Cardiac fibroblast (primary cell): Measurements from ENCODE around the gene GYS2.
"Not testable (repeated sequence)": the region's sequence is repeated elsewhere in the genome, so short reads cannot be mapped to it uniquely, and the experiment has no call there.

ENCODE experiments used
- DNase-seq, 2 donors: peaks; one replicate each; pipeline versions ENCODE4 v3.0.0 to v3.0.0-alpha.2; 2010; ENCODE audit warnings: low read depth in 2 of 2
- H3K4me3 ChIP-seq, 2 donors: replicated peaks in 1 of 2; 1 replicate in 1 of 2; 2 replicates in 1 of 2; pipeline ENCODE4 v1.5.1; 2011; ENCODE audit warnings: low read depth in 2 of 2, low read length in 2 of 2, mild to moderate bottlenecking in 2 of 2, moderate library complexity in 1 of 2
- CTCF ChIP-seq: IDR thresholded peaks from one replicate; pipeline ENCODE4 v1.5.1; 2011; ENCODE audit warnings: low read depth, mild to moderate bottlenecking, low read length, inconsistent platforms

The GYS2 gene

GRCh38 chr12:21607701-21608100 is 3.1 kb upstream of the GYS2 start:
- peak; percentile 50 to 63 for DNase-seq
- peak; percentile 28 for TF ChIP-seq CTCF
- H3K4me3 ChIP-seq: no peak overlapping the region

GRCh38 chr12:21606175-21606574 is 1.5 kb upstream of the GYS2 start:
- TF ChIP-seq CTCF: no peak
- DNase-seq: no peak
- no peak overlapping the region for H3K4me3 ChIP-seq

GRCh38 chr12:21602774-21603173 is 1.9 kb downstream of the GYS2 start:
- no peak overlapping the region for H3K4me3 ChIP-seq
- DNase-seq: no peak
- TF ChIP-seq CTCF: no peak

GRCh38 chr12:21600196-21600595 is 4.5 kb downstream of the GYS2 start:
- no peak for DNase-seq
- TF ChIP-seq CTCF: no peak
- no peak overlapping the region for H3K4me3 ChIP-seq

- no peak for TF ChIP-seq CTCF
- H3K4me3 ChIP-seq: no peak overlapping the region
- DNase-seq: no peak
Observed at GRCh38 chr12:21599143-21599999, 5.3 kb downstream of the GYS2 start.

GRCh38 chr12:21598651-21599050 is 6.0 kb downstream of the GYS2 start:
- H3K4me3 ChIP-seq: no peak overlapping the region
- TF ChIP-seq CTCF: no peak
- DNase-seq: no peak

GRCh38 chr12:21595356-21595755 is 9.3 kb downstream of the GYS2 start:
- DNase-seq, H3K4me3 ChIP-seq: not testable (repeated sequence)
